GM19193 (cell line): ENCODE results near the gene SEC61B.
A peak's percentile ranks its signal among the peaks of the same experiment; 100 is the strongest.

Experiments used
- POLR2A ChIP-seq: IDR thresholded peaks from 4 replicates; pipeline ENCODE4 v1.6.1; 2011; ENCODE audit not compliant: insufficient read depth, insufficient read length; ENCODE audit errors: extremely low read depth

Gene SEC61B

DNA sequence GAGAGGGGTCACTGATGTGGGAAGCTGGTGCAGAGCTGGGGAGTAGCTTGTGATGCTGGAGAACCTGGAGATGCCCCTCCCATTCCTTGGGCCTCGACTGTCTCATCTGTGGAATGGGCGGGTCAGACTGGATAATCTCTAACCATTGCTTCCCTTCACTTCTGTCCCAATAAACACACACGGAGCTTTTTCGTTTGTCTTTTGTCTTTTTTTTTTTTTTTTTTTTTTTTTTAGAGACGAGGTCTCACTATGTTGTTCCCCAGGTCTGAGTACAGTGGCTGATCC, 36.8 kb upstream of the SEC61B start:
- no peak for TF ChIP-seq POLR2A

GRCh38 chr9:99185934-99186333, 36.1 kb upstream of the SEC61B start:
- no peak for TF ChIP-seq POLR2A

DNA sequence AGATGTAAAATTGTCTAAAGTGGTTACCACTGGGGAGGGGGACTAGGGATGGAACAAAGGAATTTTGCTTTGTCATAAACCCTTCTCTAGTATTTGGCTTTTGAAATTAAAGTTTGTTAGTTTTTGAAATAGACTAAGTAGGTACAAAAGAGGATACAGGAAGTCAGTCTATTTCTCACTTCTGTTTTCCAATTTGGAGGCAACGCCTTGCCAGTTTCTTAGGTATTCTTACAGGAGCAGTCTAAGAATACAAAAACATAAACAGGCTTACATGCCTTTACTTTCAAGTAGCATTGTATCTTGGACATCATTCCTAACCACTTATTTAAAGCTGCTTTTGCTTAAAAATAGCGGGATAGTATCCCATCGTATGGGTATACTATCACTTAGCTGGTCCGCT, 34.8 kb upstream of the SEC61B start:
- TF ChIP-seq POLR2A: no peak

DNA sequence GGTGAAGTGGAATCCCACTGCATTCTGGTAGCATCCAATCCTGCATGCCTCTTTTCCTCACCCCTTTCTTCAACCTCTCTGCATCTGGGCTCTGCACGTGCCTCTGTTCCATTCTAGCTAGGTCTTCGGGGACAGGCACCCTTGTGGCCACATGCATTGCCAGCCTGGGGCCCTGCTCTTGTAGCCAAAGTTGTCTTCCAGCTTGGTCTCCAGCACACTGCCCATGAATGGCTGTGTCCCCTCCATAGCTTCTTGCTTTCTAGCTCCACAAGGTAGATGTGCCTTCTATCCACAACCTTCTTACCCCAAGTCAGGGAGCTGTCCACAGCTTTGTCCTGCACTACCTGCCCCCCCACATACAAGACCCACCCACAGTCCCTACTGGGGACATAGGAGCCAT, 32.9 kb upstream of the SEC61B start:
- no peak for TF ChIP-seq POLR2A

- no peak for TF ChIP-seq POLR2A
Measured at GRCh38 chr9:99189887-99190596, 32.0 kb upstream of the SEC61B start.

- TF ChIP-seq POLR2A: no peak
Measured at GRCh38 chr9:99190597-99191283, 31.3 kb upstream of the SEC61B start.

DNA sequence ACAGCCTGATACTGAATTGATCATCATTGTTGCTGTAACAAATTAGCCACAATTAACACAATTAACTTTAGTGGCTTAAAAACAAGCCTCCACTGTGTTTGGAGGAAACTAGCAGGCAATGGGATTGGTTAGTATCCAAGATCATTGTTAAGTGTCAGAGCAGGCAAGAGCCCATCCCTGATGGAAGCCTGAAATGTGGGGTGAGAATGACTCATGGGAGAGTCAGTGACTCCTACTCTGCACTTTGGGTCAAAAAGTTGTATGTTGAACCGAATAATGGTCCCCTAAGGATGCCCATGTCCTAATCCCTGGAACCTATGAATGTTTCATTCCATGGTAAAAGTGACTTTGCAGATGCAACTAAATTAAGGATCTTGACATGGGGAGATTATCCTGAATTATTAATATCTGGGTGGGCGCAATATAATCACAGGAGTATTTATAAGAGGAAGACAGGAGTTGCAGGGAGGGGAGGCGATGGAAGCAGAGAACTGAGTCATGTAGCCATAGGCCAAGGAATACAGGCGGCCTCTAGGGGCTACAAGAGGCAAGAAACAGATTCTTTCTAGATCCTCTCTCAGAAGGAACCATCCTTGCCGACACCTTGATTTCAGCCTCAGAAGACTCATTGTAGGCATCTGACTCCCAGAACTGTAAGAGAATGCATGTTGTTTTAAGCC, 29.2 kb upstream of the SEC61B start:
- TF ChIP-seq POLR2A: no peak

- no peak for TF ChIP-seq POLR2A
Measured at GRCh38 chr9:99193466-99193821, 28.6 kb upstream of the SEC61B start.

GRCh38 chr9:99197124-99197630, 24.9 kb upstream of the SEC61B start:
- TF ChIP-seq POLR2A: no peak

DNA sequence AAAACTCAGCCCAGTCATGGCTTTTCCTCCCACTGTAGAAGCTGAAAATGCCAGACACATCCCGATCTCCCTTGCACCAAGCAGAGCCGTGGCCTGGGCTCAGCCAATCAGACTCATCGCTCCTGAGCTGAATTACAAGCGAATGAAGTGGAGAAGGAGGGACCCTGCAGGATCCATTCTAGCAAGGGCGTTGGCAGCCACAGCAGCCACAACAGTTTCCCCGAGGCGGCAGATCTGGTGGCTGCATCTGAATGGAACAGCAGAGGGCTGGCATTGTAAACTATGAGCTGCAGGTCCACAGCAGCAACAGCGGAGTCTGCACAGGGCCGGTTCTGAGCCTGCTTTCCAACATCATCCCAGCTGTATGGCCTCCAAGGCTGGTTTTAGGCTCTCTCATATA, 24.1 kb upstream of the SEC61B start:
- TF ChIP-seq POLR2A: no peak

GRCh38 chr9:99199938-99200539, 22.0 kb upstream of the SEC61B start:
- TF ChIP-seq POLR2A: no peak

DNA sequence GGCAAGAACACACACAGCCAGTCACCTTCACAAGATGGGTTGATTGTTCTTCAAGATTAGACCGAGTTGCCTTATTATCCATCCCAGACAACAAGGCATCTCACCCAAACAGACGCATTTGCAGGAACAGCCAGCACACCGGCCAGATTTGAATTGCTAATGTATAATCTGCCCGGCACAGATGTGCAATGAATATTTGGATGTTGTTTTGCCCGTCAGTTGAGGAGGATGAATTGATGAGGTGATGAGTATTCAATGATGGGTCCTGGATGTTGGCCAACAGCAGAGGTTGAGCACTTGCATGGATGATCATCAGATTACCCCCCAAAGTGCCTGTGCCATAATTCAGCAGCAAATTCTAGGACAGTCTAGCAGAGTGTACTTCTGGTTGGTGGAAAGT, 20.5 kb upstream of the SEC61B start:
- TF ChIP-seq POLR2A: no peak

DNA sequence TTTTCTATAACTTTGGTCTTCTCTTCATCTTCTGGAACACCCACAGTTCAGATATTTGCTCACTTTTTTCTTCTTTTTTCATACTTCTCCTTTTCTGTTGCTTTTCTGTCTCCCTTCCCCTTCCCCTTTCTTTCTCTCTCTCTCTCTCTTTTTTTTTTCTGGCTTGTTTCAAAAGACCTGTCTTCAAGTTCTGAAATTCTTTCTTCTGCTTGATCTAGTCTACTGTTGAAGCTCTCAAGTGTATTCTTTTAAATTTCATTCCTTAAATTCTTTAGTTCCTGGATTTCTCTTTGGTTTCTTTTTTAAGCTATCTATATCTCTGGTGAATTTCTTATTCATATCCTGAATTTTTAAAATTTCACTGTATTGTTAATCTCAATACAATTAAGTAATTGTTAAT, 11.5 kb upstream of the SEC61B start:
- no peak for TF ChIP-seq POLR2A

GRCh38 chr9:99211746-99212145, 10.3 kb upstream of the SEC61B start:
- peak; percentile 8 for TF ChIP-seq POLR2A

GRCh38 chr9:99213197-99213596, 8.9 kb upstream of the SEC61B start:
- no peak for TF ChIP-seq POLR2A

GRCh38 chr9:99216073-99216472, 6.0 kb upstream of the SEC61B start:
- no peak for TF ChIP-seq POLR2A
